Upper lobe of left lung (tissue), 6 donors: ENCODE results near the gene C1QTNF6. TPM values are rescaled to one million over a fixed set of nuclear protein-coding genes. Genes with fewer than 3 reads are reported as not detected.
A peak's percentile ranks its signal among the peaks of the same experiment; 100 is the strongest.

ENCODE experiments used
- ATAC-seq, 2 donors: fragments of 200-7000 bp; cut with Tn5 transposase; one replicate each; pipeline ENCODE4 v1.9.1; 2022; ENCODE audit warnings: mild to moderate bottlenecking in 2 of 2, moderate library complexity in 2 of 2; ENCODE audit not compliant: low FRiP score in 2 of 2
- DNase-seq, 2 donors: peaks; one replicate each; pipeline ENCODE4 v3.0.0-alpha.2; 2019 to 2020
- H3K27ac ChIP-seq, 4 donors: fragments of 200-600 bp; sonication (generic); one replicate each; pipeline ENCODE4 v1.5.1; 2016 to 2019
- H3K27me3 ChIP-seq, 4 donors: fragments of 200-600 bp; sonication (generic); one replicate each; pipeline ENCODE4 v1.5.1; 2017 to 2019
- H3K36me3 ChIP-seq, 4 donors: fragments of 200-600 bp; sonication (generic); one replicate each; pipeline ENCODE4 v1.5.1; 2016 to 2019
- H3K4me1 ChIP-seq, 4 donors: fragments of 200-600 bp; sonication (generic); one replicate each; pipeline ENCODE4 v1.5.1; 2018 to 2019
- H3K4me3 ChIP-seq, 4 donors: fragments of 200-600 bp; sonication (generic); one replicate each; pipeline ENCODE4 v1.5.1; 2017 to 2019; ENCODE audit warnings: mild to moderate bottlenecking in 2 of 4, moderate library complexity in 1 of 4
- H3K9me3 ChIP-seq, 4 donors: fragments of 200-600 bp; sonication (generic); one replicate each; pipeline ENCODE4 v1.5.1; 2018 to 2019
- EP300 ChIP-seq, 4 donors: sonication (generic); formaldehyde crosslinking; IDR thresholded peaks; one replicate each; pipeline ENCODE4 v1.5.1; 2017; ENCODE audit warnings: antibody characterized with exemption in 4 of 4, control low read depth in 2 of 4
- POLR2A ChIP-seq, 4 donors: fragments of 450-650 bp; IDR thresholded peaks; one replicate each; pipeline ENCODE4 v1.5.1; 2016 to 2017; ENCODE audit warnings: antibody characterized with exemption in 4 of 4, mild to moderate bottlenecking in 2 of 4
- POLR2AphosphoS5 ChIP-seq, 2 donors: sonication (generic); formaldehyde crosslinking; IDR thresholded peaks; one replicate each; pipeline ENCODE4 v1.5.1; 2017; ENCODE audit warnings: antibody characterized with exemption in 2 of 2
- WGBS, 2 donors: methylation state at CpG; one replicate each; pipeline ENCODE4 v1.1.5; 2017 to 2018; 5-methylcytosine and 5-hydroxymethylcytosine counted together
- total RNA-seq, 6 donors: library from RNA; depleted of rRNA in 4 of 6; stranded (reverse); fragments of >200 nt in 4 of 6; gene quantifications; one replicate each; pipeline versions ENCODE4 v1.1.0 to v1.2.1, GENCODE V29; 2016 to 2021
- TF ChIP-seq, protein P1 (sequence below), 6 experiments: fragments of 450-650 bp in 4 of 6; fragments of 200-600 bp in 2 of 6; sonication (generic) in 2 of 6; IDR thresholded peaks; one replicate each; pipeline ENCODE4 v1.5.1; 2016 to 2019; ENCODE audit warnings: antibody characterized with exemption in 6 of 6
- donor health status: DM: no; HTN: no; CAD: no; lungs with moderate emphysema.
- donor health status: DM: no; HTN: yes; CAD: no; lungs with severe emphysema.

The C1QTNF6 gene
- total RNA-seq, 6 donors from 2014 or later = 2.1 to 8.4 (median 4.7) TPM

DNA sequence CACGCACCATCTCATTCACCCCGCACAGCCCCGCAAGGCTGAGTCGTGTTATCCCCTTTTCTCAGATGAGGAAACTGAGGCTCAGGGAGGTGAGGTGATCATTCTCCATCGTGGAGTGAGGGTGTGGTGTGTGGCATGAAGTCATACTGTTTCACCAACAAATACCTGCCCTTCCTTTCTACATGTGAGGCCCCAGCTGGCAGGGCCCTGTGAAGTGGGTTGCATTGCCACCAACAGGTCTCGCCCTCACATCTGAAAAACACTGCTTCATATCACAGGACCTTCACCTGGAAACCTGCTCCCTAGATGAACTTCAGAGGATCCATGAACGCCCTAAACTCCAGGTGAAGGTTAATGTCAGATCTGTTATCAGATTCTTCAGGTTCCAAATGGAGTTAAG, 19.9 kb upstream of the C1QTNF6 start:
- ATAC-seq (no peak), DNase-seq (no peak)
- H3K9me3 ChIP-seq = no peaks in the 10 kb centered on the region
- H3K4me3 ChIP-seq = no peak overlapping the region
- no peaks in the 10 kb centered on the region for H3K4me1 ChIP-seq
- H3K27ac ChIP-seq = no peak overlapping the region
- WGBS, 2 donors = 86 to 94% methylated on average over 5 to 7 of the region's 7 CpGs
- no peak for TF ChIP-seq POLR2A (IDR thresholded peaks at IDR 0.05)
- no peak for TF ChIP-seq POLR2AphosphoS5 (IDR thresholded peaks at IDR 0.05)
- TF ChIP-seq, protein P1, sequence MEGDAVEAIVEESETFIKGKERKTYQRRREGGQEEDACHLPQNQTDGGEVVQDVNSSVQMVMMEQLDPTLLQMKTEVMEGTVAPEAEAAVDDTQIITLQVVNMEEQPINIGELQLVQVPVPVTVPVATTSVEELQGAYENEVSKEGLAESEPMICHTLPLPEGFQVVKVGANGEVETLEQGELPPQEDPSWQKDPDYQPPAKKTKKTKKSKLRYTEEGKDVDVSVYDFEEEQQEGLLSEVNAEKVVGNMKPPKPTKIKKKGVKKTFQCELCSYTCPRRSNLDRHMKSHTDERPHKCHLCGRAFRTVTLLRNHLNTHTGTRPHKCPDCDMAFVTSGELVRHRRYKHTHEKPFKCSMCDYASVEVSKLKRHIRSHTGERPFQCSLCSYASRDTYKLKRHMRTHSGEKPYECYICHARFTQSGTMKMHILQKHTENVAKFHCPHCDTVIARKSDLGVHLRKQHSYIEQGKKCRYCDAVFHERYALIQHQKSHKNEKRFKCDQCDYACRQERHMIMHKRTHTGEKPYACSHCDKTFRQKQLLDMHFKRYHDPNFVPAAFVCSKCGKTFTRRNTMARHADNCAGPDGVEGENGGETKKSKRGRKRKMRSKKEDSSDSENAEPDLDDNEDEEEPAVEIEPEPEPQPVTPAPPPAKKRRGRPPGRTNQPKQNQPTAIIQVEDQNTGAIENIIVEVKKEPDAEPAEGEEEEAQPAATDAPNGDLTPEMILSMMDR (IDR thresholded peaks at IDR 0.05) = no peak
- no peak for TF ChIP-seq EP300 (IDR thresholded peaks at IDR 0.05)
- no peaks in the 10 kb centered on the region for H3K27me3 ChIP-seq
- no peaks in the 10 kb centered on the region for H3K36me3 ChIP-seq

DNA sequence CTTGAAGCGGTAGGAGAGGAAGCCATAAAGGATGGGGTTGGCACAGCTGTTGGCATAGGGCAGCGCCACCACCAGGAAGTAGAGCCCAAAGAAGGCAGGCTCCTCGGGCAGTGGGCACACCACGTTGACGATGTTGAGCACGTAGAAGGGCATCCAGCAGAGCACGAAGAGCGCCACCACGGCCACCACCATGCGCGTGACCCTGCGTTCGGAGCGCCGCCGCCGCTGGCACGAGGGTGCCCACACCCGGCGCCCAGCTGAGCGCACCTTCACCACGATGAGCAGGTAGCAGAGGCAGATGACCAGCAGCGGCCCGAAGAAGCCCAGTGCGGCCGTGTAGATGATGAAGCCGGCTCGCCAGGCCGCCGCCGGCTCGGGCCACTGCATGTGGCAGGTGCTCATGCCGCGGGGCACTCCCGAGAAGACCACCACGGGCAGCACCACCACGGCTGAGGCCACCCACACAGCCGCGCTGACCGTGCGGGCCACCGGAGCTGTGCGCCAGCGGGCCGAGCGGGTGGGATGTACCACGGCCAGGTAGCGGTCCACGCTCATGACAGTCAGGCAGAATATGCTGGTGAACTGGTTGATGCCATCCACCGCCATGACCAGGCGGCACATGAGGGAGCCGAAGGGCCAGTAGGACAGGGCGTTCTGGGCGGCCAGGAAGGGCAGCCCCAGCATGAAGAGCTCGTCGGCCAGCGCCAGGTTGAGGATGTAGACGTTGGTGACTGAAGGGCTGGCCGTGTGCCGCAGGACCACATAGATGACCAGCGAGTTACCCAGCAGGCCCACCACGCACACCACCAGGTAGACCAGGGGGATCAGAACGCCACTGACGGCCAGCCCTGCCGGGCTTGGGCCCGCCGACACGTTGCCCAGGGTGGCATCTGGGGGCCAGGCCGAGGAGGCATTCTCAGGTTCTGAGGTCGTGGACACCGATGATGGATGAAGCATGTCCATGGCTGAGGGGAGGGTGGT, 19.1 kb upstream of the C1QTNF6 start:
- no peaks in the 10 kb centered on the region for H3K4me1 ChIP-seq
- no peak overlapping the region for H3K27ac ChIP-seq
- H3K4me3 ChIP-seq = no peak overlapping the region
- DNase-seq (peak in 1 of 2 donors; percentile 76), ATAC-seq (no peak)
- WGBS, 2 donors = 89 to 91% methylated on average over 38 to 71 of the region's 71 CpGs
- H3K9me3 ChIP-seq = no peaks in the 10 kb centered on the region
- H3K27me3 ChIP-seq = no peaks in the 10 kb centered on the region
- H3K36me3 ChIP-seq = no peaks in the 10 kb centered on the region
- TF ChIP-seq EP300 (IDR thresholded peaks at IDR 0.05) (no peak), POLR2A (IDR thresholded peaks at IDR 0.05) (no peak), POLR2AphosphoS5 (IDR thresholded peaks at IDR 0.05) (no peak)
- TF ChIP-seq, protein P1 (IDR thresholded peaks at IDR 0.05) = no peak

DNA sequence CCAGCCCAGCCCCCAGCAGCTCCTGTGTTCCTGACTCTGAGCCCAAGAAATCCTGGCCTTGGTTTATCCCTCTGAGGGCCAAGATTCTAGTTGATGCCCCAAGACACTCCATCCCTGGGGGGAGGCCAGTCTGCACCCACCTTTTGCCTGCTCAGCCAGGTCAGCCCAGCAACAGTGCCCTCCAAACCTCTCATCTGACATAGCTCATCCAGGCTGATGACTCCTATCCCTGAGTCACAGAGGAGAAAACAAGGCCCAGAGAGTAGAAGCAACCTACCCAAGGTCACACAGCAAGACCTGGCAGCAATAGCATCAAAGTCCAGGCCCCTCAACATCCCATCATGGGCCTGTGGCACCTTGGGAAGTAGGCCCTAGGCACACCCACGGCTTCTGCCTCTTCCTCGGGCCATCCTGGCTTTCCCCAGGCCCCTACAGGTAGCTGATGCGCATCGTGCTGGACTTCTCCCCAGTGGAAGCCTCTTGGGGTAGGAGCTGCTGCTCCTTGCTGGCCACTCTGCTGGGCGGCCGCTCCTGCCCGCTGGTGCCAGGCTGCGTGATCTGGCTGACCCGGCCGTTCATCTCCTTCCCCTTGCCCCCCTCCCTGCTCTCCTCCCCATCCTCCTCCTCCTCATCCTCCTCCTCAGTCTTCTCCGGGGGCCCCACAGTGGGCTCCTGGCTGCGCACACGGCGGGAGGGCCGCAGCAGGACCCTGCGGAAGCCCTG, 18.2 kb upstream of the C1QTNF6 start:
- ATAC-seq = no peak
- no peak overlapping the region for H3K27ac ChIP-seq
- WGBS, 2 donors = 86 to 88% methylated on average over 14 to 15 of the region's 16 CpGs
- no peaks in the 10 kb centered on the region for H3K27me3 ChIP-seq
- no peak overlapping the region for H3K4me3 ChIP-seq
- no peaks in the 10 kb centered on the region for H3K36me3 ChIP-seq
- no peaks in the 10 kb centered on the region for H3K4me1 ChIP-seq
- TF ChIP-seq POLR2AphosphoS5 (IDR thresholded peaks at IDR 0.05) (no peak), POLR2A (IDR thresholded peaks at IDR 0.05) (no peak), EP300 (IDR thresholded peaks at IDR 0.05) (no peak)
- TF ChIP-seq, protein P1 (IDR thresholded peaks at IDR 0.05) = no peak
- H3K9me3 ChIP-seq = no peaks in the 10 kb centered on the region
- DNase-seq = peak in 1 of 2 donors; percentile 60

DNA sequence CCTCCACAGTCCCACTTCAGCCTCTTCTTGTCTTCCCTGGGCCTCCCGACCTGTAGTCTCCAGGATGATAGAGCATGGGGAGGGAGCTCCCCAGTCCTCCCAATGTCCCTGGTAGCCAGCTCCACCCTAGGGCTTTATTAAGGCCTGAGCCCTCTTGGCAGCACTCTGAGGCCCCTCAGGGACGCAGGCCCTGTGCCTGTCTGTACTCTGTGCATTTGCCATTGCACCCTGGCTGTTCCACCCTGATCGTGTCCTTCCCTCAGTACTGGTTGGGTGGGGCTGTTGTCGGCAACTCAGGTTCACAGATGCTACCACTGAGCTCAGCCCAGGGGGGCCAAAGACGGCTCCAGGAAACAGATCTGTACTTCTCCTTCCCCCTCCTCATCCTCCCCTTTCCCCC, 17.0 kb upstream of the C1QTNF6 start:
- Histone ChIP-seq H3K27me3 (no peaks in the 10 kb centered on the region), H3K4me1 (peaks cover 0 to under 1% (median 0%) of the 10 kb centered on the region in 4 donors), H3K36me3 (no peaks in the 10 kb centered on the region), H3K4me3 (no peak overlapping the region), H3K27ac (no peak overlapping the region), H3K9me3 (no peaks in the 10 kb centered on the region)
- WGBS, 2 donors = 74 to 87% methylated on average over 4 to 5 of the region's 5 CpGs
- TF ChIP-seq POLR2AphosphoS5 (IDR thresholded peaks at IDR 0.05) (no peak), POLR2A (IDR thresholded peaks at IDR 0.05) (no peak), EP300 (IDR thresholded peaks at IDR 0.05) (no peak)
- TF ChIP-seq, protein P1 (IDR thresholded peaks at IDR 0.05) = no peak
- DNase-seq = no peak
- no peak for ATAC-seq
